ENCODE data around the gene FAM180B.

The FAM180B gene

DNA sequence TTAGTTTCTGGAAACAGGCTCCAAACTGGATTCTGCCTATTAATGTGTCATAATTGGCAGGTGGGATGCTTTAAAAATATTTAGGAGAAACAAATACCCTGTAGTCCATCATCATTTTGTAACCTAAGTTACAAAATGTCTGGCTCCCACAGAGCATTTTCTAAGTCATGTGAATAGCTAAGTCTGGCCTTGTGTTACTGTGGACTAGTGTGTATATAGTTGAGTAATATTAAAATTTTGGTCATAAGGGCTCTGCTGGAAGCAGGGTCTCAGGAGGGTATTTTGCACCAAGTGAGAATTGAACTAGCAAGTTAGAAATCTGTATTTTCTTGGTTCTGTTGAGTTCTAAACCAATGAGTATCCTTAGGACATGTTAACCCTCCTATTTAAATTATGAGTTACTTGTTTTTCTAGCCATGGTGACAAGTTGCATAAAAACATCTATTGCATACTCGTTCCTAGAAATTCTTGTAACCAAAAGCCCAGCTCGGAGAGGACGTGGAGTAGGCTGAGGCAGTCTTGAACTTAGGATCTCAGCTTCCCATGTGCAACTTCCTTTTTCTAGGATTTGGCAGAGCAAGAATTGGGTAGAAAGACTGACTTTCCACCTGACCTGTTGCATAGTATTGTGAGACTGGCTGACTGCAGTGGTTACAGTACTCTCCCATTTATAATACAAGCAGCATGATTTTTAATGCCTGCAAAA, 15.7 kb upstream of the FAM180B start:
- DNase-seq = no peak

DNA sequence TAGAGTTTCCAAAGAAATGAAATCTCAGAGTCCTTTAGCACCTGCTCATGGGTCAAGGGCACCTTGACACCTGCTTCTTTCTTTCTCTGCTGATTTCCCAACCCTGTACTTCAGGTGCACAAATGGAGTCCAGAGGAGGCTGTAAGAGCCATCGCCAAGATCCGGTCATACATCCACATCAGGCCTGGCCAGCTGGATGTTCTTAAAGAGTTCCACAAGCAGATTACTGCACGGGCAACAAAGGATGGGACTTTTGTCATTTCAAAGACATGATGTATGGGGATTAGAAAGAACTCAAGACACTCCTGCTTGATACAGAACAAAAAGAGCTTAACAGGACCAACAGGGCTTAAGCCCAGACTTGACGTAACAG, 15.1 kb upstream of the FAM180B start:
- no peak for DNase-seq

DNA sequence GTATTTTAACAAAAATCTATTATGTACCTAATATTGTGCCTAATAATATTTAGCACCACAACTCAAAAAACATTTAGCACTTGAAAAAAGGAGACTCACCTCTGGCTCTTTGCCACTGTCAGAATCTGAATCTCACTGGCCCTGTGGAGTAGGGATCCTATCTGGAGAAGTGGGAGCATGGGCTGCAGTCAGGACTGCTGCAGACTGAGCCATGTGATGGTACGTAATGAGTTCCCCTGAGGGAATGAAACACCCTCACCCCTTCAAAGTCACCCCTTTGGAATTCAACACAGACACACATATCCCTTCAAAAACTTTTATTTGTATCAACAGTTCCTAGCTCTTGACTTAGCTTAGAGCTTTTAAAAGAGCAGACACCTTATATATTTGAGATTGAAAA, 14.6 kb upstream of the FAM180B start:
- DNase-seq = no peak

DNA sequence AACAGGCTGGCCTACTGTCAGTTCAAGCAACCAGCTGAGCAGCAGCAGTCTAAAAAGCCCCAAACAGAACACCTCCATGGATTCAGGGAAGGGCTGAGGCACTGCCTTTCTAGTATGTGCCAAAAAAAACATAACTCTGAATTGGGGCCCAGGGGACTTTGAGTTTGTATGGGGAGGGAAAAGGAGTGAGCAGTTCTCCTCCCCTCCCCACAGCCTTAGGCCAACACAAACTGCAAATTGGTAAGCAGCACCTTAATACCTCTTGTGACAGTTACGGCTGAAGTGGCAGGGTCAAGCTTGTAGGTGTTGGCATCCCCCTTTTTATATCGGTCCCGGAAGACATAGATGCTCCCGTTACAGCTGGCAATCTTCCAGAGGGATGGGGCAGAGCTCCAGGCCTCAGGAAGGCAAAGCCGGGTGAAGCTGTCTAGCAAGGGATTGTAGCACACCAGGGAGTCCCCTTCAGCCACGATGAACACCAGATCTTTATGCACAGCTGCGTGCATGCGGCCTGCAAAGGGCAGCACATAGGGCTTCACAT, 13.7 kb upstream of the FAM180B start:
- no peak for DNase-seq

DNA sequence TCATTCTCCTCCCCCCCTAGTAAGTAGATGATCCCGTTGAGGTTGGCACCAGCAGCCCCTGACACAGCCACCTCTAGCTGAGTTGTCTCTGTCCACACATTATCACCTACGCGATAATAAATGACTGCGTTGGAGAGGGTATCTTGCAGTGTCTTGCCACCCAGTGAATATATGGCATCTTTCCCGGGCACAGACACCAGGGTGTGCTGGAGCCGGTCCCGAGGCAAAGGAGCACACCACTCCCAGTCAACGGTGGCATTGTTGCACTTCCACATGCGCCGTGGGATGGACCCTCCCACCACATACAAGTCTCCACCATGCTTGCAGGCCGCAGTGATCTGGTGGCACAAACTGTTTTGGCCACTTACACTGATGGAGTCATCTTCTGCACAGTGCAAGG, 13.2 kb upstream of the FAM180B start:
- DNase-seq = no peak

DNA sequence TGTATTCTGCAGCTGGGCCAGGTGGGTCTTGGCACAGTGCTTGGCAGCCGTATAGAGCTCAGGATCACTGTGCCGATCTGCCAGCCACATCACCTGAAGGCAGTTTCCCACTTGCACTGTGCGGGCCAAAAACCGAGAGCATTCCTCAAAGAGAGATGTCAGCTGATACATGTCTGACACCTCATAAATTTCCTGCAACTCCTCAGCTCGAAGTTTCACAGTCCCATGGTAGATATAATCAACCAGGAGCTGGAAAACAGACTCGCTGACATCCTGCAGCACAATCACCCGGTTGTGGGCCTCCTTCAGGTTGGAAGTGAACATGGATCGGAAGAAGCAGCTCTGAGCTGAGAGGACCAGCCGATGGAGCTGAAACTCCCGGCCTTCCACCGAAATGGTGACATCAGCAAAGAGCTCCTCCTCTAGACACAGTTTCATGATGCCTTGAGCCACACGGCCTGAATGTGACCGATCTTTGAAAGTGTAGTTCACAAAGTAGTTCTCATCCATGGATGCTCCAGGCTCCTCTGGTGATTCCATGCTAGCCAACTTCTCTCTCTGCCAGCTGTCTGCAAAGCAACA, 8.9 kb upstream of the FAM180B start:
- no peak for DNase-seq

DNA sequence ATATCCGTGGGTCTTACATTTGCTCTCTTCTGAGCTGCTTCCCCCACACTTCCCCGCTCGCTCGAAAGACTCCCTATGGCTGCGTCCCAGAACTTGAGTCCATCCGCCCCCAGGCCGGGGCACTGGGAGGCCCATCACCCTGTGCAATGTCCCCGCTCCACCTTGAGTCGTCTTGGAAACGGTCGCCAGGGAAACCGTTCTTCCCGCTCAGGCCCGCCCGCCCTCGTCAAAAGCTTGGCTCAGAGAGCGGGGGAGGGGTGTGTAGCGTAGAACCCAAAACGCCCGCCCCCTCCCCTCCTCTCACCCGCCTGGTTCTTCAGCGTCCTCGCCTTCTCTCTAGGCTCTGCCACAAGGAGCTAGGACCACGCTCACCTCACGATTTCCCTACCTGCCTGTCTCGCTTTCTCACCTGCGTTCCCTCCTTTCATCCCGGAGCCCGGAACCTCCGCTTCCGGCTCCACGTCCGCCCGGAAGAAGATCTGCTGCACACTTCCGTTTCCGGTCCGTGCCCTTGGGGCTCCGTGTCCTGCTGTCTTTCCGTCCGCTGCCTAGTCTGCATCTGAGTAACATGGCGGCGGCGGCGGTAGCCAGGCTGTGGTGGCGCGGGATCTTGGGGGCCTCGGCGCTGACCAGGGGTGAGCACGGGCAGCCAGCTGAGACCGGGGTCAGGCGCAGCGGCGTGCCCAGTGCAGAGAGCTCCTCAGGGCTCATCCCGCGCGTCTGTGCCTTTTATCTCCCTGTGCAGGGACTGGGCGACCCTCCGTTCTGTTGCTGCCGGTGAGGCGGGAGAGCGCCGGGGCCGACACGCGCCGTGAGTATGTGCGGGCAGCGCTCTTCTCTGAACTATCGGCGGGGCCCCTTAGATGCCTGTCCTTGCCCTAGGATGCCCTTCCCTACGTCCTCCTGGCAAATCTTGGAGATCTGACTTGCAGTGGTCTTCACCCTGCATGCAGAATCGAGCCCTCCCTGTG, 7.7 kb upstream of the FAM180B start, which contains the start of the genes KBTBD4 and NDUFS3:
TSS of gene KBTBD4 (minus strand) at position 447 of the 971 bp plus-strand sequence. CDS start at position 428, 19 bp downstream.
TSS of gene NDUFS3 (plus strand) at position 551 of the 971 bp plus-strand sequence. CDS start at position 569, 18 bp downstream.
- DNase-seq = peak; percentile 61

DNA sequence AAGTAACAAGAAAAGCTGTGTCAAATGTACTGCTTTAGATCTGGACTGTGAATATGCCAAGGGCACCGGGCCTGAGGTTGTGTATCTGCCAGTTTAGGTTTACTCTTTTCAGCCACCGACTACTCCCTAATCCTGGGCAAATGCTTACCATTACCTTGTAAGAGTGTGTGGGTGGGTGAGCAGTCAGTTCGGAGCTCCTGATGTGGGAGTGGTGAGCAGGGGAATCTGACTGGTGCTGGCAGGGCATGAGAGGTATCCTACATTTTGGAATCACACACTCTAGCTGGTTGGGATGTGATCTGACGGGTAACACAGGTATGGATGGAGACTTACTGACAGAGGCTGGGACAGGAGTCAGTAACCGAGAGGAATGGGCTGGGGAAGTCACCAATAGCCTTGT, 2.6 kb upstream of the FAM180B start:
- DNase-seq = no peak

DNA sequence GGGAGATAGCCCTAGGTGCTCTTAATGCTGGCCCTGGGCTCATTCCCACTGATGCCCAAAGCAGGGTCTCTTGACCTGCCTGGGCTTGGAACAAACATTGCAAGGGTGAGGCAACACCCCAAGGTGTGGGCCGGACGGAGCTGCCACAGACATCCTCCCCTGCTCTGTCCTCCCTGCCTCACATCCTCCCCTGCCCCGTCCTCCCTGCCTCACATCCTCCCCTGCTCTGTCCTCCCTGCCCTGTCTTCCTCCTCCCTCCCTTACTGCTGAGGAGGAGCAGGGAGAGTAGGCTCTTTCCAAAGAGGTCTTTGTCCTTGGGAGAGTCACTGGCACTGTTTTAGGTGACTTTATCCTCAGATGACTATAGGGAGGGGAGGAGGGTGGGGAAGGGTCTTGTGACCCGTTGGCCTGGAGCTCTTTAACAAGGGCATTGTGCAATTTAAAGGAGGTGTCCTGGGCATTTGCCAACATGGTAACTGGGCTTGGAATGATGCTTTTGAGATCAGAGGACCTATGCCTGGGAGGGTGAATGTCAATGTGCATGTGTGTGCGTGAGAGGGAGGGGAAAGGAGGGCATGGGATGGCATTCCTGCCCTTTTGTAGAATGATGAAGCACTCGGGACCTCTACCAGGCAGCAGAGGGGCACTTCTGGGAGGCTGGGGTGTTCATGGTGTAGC, 700 bp downstream of the FAM180B start:
- no peak for DNase-seq

DNA sequence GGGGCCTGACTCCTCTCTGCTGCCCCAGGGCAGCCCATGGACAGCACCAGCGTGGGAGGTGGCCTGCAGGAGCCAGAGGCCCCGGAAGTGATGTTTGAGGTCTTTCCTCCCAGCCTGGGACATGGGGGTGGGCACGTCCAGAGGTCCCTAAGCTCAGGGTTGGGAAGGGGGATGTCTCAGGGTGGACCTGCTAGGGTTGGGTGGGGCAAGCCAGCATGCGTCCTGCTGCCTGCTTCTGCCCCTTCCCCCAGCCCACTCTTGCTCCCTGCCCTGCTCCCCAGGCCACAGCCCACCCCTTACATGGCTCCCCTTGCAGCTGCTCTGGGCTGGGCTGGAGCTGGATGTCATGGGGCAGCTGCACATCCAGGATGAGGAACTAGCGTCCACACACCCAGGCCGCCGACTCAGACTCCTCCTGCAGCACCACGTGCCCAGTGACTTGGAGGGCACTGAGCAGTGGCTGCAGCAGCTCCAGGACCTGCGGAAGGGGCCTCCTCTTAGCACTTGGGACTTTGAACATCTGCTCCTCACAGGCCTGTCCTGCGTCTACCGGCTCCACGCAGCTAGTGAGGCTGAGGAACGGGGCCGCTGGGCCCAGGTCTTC, 1.3 kb downstream of the FAM180B start:
- no peak for DNase-seq

DNA sequence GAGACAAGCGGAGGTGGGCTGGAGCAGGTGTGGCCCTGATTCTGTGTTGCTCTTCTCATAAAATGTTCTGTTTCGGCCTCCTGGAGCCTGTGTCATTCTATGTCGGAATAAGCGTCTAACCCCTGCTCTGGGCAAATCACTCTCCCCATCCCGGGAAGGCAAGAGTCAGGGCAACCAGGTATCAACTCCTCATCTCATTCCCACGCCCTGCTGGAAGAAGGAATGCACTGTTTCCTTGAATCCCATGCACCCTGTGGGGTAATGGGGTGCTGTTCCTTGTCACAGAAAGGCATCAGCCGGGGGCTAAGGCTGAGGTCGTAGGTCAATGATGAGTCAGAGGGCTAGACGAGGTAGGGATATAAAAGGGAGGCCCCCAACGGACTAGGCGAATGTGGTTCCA, 2.6 kb downstream of the FAM180B start:
- no peak for DNase-seq

DNA sequence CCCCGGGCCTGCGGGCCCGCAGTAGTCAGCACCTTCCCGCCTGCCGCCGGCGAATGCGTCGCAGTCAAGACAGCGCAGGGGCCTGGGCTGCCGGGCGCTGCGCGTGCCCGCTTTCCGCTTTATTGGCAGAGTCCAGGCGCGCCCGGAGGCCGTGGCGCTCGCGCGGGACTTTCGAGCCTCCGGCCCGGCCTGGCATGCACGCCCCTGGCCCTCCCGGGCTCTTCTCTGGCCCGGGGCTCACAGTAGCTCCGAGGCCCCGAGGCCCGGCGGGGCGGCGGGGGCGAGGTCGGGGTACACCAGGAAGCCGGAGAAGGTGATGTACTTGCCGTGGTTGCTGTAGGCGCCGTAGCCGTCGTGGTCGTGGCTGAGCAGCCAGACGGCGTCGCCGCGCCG, 3.1 kb downstream of the FAM180B start:
- DNase-seq = no peak

DNA sequence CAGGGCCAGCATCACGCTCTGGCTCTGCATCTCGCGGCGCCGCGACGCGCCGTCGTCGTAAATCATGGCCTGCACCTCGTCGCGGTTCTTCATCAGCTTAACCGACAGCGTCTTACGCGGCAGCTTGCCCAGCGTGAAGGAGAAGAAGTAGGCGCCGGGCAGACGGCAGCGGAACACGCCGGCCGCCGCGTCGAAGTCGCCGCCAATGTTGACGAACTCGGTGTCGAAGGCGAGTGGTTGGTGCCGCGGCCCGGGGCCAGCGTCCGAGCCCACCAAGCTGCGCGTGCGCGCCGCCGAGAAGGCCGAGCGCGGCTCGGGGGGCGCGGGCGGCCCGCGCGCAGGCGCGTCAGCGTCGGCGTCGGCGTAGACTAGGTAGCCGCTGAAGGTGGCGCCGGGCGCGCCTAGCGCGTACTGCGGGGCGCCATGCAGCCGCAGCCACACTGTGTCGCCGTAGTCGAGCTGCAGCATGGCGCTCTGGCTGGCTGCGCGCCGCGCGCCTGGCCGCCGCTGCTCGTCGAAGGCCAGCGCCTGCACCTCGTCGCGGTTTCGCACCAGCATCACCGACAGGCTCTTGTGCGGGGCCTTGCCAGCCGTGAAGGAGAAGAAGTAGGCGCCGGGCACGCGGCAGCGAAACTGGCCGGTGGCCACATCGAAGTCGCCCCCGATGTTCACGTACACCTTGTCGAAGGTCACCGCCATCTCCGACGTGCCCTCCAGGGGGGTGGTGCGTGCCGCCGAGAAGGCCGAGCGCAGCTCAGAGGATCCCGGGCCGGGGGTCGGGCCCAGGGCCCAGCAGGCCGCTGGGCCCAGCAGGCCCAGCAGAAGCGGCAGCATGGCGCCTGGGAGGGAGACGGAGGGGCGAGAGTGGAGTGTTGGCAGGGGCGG, 3.7 kb downstream of the FAM180B start:
- DNase-seq = no peak

DNA sequence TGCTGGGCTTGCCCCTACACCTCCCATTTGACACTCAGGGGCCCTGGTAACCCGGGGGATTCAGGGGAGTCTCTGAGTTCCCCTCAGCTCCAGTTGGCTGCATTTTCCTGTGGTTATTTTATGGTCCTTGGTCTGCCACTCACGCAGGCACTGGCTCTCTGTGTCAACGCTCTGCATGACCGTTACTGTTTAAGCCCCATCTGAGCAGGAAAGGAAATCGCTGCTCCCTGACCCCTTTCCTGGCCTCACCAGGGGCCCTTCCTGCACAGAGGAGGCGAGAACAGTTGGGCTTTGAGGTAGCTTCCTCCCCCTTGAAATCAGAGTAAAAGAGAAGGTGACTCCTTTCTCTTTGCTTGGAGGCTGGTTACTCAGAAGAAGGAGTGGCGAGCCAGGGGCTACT, 5.3 kb downstream of the FAM180B start:
- DNase-seq = no peak

DNA sequence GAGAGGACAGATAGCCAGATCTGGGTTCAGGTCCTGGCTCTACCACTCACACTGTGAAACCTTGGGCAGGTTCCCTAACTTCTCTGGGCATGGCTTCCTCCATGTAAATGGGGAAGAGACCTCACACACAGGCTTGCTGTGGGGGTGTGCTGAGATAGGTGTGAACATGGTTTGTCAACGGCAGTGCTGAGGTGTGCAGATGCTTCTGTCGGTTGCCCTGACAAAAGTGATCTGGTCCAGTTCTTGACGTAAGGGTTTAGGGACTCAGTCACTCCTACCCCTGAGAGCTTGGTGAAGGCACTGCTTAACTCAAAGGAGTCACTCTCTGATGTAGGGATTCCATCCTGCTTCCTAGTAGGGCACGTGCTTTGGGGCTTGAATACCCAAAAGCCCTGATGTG, 5.8 kb downstream of the FAM180B start:
- DNase-seq = no peak

DNA sequence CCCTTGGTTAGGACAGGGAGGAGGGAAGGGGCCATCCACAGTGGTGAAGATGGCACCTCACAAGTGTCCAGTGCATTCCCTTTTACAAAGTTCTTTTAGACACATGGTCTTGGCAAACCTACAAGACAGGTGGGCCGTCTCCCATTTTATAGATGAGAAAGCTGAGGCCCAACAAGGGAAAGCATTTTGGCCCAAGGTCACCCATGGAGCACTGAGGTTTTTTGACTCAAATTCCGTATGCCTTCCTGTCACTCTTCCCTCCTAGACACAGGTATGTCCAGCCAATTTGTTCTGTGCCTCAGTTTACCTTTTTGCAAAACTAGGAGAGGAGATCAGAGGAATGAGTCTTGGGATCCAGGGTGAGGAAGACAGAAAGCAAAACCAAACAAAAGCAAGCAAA, 6.5 kb downstream of the FAM180B start:
- DNase-seq = no peak

DNA sequence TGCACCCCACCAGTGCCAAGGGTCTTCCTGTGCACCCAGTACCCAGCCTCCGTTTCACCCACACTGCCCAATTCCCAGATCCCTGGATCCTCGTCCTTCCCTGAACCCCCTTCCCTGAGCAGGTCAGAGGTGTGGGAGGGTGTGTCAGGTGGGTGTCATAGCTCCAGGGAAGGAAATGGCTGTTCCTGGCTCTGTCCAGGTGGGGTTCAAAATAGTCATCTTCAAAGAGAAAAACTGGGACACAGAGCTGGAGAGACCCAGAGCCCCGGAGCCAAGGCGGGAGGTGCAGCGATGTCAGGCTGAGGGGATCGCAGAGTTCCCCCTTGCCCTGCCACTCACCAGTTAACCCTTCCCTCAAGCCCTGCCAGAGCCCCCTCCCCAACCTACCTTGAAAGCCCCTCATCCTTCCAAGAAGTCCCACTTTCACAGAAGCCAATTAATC, 7.0 kb downstream of the FAM180B start:
- no peak for DNase-seq

DNA sequence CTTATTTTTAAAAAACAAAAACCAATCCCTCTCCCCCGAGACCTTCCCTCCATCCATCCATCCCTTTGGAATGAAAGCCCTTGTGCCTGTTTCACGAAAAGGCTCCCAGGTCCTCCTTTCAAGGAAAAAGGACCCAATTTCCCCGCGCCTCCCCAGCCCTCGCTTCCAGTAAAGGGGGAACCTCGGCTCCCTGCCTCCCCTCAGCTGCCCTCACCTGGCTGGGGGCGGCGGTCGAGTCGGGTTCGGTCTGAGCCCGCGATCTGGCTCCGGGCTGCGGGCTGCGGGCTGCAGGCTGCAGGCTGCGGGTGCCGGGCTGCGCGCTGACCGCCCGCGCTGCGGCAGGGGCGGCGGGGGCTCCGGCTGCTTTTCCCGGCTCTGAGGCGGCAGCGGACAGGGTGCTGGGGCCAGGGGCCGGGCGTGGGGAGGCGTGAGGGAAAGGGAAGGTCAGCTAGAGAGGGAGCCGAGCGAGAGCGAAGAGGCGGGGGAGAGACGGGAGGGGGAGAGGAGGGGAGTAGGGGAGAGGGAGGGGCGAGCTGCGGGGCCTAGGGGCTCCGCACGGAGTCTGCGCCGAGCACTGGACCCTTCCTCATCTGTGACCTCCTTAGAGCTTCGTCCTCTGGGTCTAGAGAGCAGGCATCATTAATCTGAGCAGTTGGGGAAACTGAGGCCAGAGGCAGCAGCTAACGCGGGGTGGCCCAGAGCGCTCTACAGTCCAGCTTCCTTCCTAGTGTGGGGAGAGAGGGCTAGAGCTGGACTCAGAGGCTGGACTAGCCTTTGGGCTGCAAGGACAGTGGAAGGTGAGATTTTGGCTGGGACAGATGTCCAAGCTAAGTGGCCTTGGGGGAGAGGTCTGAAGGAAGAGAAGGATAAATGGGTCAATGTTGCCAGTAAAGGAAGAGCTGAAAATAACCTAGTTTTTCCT, 7.7 kb downstream of the FAM180B start, which contains the start of gene C1QTNF4:
TSS of gene C1QTNF4 (minus strand) at position 478 of the 922 bp plus-strand sequence. CDS start 3,601 bp downstream, outside the sequence.
- no peak for DNase-seq

DNA sequence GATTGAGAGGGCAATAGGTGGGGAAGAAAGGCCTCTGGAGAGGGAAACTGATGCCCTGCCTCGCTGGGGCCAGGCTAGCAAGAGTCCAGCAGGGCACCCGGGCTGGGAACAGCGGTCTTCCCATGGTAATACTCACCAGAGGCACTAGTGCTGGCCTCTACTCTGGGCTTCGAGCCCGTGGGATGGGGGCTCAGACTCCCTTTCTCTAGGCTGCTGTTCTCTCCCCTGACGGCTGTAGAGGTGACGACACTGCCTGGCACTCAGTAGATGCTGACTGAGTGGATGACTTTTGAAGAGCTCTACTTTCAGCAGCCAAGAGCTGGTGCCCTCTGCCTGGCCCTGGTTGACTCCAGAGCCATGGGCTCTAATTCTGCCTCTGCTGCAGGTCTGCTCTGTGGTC, 8.6 kb downstream of the FAM180B start:
- DNase-seq = no peak

DNA sequence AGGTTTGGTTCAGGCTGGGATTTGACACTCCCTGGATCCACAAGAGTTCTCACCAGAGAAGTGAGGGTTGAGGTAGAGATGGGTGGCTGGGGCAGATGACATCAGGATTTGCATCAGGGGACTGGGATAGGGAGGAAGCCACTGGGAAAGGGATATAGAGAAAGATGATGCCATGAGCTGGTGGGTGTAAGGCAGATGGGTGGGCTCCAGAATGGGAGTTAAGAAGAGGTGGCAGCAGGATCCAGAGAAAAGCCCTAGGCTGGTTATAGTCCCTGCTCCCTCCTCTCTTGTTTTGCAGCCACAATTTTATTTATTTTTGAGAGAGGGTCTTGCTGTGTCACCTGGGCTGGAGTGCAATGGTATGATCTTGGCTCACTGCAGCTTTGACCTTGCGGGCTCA, 9.5 kb downstream of the FAM180B start:
- DNase-seq = no peak
